HG03159 (cell line): ENCODE measurements around the gene GALNTL6.

Source experiments
- ATAC-seq: cut with Tn5 transposase; IDR thresholded peaks from one replicate; pipeline ENCODE4 v1.9.1; 2021; ENCODE audit warnings: mild to moderate bottlenecking, moderate library complexity; ENCODE audit not compliant: unreplicated experiment

GALNTL6 gene

DNA sequence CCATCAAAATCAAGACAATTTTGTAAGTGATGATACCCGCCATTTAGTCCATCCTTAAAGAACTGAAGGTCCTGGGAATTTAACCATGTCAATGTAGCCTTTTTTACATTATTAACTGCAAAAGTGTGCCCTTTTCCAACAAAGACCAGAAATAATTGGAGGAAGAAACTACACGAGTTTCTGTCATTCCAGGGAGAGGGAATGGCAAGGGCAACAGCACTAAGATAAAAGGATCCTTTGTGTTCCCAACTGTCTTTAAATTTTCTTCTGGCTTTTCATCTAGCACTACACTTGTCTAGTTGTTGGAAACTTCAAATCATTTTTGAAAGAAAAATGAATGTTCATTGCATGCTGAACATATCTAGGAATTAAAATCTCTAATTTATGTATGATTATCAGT lies 286.2 kb downstream of the GALNTL6 start:
- ATAC-seq = no peak

DNA sequence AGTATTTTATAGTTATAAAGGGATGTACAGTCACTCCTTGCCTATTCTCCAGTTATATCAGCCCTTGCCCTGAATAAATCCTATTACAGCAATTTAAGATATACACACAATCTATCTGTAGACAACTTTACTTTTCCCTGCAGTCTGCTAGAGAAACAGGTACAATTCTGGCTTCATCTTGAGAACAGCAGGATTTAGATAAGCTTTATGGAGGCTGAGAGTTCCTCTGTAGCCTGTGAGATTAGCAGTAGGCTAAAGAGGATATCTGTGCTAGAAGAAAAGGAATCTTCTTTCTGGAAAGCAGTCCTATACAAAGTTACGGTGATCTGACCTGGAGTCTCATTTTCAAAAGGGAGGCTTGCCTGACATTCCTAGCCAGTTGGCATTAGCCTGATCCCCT lies 290.3 kb downstream of the GALNTL6 start:
- ATAC-seq = no peak

DNA sequence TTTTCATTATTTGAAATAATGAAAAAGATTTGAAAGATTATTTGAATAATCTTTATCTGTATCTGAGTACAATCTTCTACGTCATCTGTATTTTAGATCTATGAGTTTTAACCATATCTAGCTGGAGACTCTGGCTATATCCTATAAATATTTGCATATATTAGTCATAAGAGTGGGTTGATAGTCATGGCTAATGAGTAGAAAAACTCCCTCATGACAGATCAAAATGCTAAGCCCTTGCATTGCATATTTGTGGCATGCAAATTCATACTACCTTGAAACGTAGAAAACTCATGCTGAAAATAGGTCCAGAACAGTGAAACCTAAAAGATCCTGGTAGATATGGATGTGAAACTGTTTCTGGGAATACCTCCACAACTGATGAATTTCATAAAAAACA lies 291.3 kb downstream of the GALNTL6 start:
- no peak for ATAC-seq

DNA sequence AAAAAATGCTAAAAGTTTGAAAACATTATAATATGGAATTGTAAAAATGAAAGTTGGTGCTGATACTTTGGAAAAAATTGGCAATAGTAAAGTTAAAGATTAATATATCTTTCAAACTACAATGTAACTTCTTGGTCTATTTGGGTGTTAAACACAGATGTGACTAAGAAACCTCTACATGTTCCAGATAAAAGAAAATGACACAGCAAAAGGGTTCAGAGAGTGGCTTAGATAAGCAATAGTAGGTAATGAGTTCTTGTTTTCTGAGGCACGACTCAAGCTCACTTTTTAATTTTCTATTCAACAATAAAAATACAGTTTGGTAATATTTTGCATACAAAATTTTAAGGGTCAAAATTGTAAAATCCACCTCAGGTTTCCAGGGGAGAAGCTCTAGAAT lies 292.7 kb downstream of the GALNTL6 start:
- no peak for ATAC-seq

DNA sequence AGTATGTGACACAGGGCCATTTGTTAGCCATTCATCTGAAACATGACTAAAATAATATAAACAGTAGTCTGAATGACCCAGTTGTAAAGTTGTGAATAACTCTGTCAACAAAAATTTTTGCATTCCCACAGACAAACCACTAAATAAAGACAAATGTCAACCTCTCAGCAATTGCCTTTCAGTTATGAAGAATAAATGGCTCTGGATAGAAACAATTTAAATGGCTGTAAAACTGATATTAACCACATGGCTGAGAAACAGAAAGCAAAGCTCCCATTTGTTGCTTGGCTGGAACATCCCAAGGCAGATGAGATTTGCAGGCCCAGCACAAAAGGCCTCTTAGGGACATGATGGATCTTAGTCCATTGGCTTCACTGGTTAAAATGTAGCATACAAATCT lies 296.3 kb downstream of the GALNTL6 start:
- no peak for ATAC-seq

DNA sequence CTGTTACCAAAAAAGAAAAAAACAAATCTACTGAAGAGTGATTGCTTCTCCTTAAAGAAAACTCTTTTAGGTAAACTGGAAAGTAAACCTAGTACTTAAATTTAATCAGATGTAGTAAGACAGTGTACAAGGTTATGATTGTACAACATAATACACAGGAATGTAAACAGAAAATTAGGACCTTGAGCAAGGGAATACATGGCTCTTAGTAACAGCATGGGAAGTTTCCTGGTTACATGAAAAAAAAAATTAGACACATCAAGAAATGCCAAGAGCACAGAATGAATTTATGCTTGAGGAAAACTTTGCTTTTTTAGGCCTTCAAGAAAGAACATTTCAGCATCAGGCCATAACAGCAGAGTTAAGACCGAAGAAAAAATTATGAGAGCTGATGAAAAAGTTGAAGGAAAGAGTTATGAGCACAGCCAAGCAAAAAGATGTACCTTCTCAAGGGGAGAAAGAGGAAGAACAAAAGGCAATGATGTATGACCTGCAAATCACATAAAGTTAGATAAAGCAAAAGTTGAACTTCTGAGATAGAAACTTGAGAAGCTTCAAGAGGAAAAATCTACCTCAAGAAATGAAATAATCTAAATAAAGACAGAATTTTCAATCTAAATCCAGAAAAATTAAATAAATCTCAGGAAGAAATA lies 311.6 kb downstream of the GALNTL6 start:
- no peak for ATAC-seq

DNA sequence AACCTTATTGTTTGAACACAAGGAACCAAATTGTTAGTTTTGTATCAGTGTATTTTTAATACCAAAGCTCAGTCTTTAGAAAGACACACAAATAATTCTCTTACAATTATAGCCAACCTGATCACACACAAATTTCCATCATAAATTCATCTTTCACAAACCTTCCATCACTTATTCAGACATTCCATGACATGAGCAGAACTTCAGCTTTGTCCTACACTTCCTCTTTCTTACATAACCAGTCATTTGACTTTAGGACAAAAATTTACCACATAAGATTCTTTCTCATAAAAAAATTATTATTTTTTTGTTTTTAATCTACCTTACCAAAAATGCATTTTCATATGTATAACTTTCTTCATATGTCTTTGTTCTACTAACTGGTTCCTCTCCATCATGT lies 312.2 kb downstream of the GALNTL6 start:
- ATAC-seq = no peak

DNA sequence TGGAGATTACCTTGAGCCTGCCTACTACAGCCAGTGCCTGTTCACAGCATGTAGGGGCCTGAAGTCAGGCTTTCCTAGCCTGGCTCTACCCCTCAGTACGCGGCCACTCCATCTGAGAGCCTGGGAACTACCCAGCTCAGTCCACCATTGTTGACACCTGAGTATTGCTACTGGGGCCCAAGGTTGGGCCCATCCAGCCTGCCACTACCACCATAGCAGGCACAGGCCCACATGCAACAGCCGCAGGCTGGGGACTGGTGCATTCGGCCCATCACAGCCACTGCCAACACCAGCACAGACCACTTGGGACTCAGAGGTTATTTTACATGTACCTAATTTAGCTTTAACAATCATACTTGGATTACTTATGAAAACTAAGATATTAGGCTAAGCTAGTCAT lies 314.0 kb downstream of the GALNTL6 start:
- ATAC-seq = no peak

DNA sequence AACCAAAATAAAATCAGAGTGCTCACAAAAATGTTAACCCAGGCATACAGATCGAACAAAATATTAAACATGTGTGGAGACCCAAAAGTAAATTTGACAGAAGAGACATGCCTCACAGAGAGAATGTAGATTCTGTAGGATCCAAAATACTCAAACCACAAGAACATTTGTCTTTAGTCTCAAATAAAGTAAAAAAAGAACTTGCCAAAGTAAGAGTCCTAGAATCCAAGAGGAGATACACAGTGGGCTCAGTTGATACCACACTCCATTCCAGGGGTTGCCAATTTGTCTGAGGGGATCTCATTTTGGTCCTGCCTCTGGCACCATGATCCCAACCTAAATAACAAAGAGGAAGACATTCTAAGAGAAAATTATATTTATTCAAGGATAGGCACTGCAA lies 316.4 kb downstream of the GALNTL6 start:
- no peak for ATAC-seq

DNA sequence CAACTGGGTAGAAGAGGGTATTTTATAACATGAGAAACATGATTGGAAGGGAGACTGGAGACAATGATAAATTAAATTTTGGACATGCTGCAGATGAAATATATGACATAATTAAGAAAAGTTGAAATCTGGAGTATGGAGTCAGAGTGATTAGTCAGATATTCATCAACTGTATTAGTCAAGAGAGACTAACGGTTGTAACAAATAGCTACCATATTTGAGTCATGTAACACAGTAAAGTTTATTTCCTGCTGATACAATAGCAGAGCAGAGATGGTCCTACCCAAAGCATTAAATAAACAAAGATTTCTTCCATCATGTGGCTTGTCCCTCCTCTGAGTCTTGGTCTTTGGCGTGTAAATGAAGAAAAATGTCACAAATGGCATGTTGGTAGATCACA lies 321.3 kb downstream of the GALNTL6 start:
- no peak for ATAC-seq

DNA sequence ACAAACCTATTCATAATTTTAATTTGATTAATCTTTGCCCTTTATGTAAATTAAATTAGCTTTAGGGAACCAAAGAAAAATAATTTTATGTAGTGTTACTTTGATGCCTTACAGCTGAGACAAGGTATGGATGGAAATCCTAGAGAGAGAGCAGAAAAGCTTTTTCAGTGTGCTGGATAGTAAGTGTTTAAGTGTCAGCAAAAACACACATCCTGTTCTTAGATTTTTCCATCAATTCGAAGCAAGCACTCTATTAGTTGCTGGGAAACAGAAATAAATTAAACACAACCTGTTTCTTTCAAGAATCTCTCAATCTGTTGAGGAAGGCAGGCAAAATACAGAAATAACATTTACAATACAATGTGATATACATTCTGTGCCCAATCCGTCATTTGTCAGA lies 327.8 kb downstream of the GALNTL6 start:
- ATAC-seq = no peak

DNA sequence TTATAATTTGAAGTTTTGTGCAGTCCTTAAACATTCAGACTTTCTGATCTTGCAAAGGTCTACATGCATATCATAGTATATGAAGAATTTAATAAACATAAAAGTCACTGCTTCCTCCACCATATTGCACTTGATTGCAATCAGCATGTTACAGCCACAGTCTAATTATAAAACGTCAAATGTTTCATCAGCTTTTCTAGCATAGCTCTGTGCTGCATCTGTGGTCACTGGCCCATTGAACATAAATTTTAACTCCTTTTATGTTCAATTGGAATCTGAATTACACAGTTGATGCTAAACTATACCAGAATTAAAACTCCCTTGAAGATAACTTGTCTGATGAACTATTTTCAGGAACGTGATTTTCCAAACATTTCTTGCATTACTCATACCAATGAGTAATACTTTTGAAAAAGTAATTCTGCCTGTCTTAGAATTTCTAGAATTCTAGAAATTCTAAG lies 329.1 kb downstream of the GALNTL6 start:
- no peak for ATAC-seq

DNA sequence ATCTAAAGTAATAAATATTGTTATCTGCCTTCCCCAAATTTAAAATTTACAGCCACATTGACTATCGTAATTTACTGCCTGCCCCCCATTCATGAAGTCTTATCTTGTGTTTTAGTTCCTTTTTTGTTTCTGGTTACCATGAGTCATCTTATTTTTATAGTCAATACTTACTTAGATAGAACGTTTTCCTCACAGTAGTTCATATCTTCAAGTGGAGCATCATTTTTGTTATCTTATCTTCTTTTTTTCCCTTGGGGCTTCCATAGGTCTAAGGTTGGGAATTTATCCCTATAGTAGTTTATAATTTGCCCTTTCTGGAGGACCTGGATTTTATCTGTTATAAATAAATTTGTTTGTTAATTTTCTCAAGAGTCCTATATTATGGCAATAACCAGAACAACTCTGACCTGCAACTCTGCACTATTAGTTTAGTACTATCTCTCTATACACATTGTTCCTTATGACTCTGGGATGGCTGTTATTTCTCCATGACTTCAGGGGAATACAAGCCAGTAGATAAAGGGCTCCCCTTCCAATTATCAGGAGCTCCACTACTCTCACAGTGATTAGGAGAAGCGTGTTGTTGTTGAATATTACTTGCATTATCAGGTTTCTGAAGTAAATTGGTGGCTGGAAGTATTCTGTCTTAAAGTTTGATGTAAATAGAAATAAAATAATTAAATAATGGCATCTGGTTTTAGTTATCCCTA lies 330.6 kb downstream of the GALNTL6 start:
- ATAC-seq = no peak

DNA sequence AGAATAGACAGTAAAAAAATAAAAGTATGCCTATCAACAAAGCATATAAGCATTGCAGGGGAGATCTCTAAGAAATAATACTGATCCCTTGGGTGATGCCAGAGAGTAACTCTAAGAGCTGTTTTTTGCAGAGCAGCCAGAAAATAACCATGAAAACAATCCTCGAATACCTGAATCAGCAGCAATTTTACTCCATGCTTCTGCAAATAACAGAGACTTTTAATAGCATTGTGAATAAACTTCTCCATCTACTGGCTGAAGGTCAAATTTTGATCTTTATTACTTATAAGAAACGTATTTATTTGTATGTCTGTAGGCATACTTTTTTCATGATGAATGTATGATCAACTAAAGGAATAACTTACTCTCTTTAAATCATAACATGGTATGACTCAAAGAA lies 334.5 kb downstream of the GALNTL6 start:
- ATAC-seq = no peak

DNA sequence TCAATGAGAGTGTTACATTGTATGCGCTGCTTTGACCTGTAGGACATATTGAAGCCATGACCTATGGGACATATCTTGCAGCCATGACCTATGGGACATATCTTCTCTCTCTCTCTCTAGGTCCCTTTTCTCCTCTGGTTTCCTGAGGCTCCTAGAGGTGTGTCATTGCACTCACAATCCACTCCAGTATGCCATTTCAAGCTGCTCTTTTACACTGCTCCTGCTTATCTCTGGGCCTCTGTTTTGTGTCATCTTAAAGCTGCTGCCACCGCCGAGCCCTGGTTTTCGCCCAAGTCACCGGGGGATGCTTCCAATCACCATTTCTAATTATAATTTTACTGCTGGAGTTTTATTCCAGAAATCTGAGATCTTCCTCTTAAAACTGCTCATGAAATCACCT lies 336.1 kb downstream of the GALNTL6 start:
- ATAC-seq = no peak

DNA sequence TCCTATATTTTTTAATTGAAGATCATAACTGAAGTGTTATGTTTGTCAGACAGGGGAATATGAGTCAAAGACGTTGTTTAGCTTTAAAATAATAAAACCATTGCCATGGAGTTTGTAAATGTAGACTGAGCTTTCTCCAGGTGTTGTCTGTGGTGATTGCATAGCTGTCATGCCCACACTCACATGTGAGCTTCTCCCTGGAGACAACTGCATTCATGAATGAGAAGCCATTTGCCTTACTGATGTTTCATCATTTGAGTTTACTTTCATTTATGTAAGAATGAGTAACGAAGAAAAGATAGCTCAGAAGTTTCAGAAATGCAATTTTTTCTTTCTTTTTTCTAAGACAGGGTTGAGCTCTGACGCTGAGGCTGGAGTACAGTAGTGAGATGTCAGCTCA lies 339.1 kb downstream of the GALNTL6 start:
- no peak for ATAC-seq

DNA sequence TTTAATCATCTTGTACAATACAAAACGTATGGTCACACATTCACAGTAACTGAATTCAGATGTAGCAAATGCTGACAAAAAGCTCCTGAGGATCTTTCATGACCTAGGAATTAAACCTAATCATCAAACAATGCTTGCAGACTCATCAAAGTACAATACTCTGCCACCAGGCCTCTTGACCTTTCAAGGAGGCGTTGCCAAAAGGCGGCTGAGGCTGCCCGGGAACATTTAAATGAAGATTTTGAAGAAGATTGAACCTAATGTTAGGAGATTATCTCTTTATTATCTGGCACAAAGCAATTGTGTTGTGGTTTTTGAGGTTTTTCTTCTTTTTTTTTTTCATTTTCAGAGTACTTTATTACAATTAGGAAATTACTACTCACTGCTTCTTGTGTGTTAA lies 340.5 kb downstream of the GALNTL6 start:
- no peak for ATAC-seq

DNA sequence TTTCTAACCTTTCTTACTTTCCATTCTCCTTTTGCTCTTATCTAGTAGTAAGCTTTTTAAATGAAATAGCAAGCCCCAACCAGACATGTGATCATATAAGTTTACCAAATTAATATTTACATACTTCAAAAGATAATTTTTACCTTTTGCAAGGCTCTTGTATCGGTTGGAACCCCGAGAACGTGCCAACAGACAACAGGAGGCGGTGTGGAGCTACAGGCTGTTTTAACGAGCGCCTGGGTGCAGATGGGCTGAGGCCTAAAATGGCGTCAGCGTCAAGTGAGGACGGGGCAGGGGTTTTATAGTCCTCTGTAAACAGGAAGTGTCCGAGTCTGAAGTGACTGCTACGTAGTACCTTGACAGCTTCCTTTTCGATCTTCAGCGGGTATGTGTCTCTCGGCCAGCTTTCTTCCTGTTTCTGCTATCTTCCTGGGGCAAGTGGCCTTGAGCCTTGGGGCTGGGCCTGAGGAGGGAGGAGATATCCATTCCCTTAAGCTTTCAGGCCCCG lies 342.7 kb downstream of the GALNTL6 start:
- no peak for ATAC-seq

DNA sequence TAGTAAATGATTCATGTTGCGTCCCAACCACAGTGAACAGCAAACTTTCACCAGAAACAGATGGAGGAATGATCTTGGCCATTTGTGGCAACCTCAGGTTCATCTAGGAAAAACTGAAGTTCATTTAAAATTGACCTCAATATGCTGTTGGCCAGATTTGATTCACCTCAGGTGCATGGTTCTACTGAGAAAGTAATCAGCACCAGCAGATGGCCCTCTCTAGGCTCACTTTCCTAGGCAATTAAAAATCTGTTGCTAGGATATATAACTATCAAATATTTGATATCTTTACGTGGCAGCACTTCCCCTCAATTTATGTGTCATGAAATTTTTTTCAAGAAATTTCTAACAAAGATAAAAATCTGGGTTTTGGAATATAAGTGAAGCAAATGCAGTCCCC lies 344.7 kb downstream of the GALNTL6 start:
- no peak for ATAC-seq

DNA sequence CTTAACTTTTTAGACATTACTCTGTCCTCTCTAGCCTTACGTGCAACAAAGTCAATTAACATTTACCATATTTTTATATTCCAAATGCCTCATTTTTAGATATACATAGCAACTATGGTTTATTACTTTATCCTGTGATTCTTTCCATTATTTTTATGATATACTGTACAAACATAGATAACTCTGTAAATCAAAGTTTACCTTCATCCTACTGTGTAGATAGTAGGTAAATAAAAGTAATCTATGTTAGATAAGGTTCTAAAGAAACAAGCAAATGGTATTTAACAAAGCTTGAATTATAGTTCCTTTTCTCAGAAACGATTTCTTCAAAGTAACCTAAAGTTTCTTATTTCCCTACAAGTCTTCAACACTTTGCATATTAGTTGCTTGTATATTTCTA lies 350.0 kb downstream of the GALNTL6 start:
- ATAC-seq = no peak

DNA sequence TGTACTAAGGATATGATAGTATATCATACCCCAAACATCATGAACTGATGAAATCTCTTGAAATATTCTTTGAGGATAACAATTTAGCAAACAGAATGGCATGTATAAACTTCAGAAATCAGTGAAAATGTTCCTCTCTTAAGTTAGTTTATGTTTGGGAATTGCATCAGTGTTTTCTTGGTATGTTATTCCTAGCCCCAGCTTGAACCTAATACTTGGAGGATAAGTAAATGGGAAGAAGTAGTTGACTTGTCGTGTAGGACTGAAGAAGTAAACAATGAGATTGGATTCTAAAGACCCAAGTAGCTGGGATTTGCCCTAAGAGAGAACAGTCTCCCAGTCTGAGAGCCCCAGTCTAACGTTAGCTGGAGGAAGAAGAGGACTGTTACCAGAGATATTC lies 355.7 kb downstream of the GALNTL6 start:
- ATAC-seq = no peak

DNA sequence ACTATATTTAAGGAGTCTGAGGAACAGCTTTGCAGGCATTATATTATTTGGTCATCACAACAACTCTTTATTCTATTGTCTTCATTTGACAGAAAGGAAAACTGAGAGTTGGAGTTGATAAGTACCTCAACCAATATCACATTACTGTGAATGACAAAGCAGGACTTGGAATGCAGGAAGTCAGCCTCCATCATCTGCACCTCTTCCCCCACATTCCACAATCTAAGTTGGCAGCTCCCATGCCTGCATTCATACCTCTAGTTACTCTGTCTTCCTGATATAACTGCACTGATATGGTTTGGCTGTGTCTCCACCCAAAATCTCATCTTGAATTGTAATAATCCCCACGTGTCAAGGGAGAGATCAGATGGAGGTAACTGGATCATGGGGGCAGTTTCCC lies 356.7 kb downstream of the GALNTL6 start:
- ATAC-seq = no peak

DNA sequence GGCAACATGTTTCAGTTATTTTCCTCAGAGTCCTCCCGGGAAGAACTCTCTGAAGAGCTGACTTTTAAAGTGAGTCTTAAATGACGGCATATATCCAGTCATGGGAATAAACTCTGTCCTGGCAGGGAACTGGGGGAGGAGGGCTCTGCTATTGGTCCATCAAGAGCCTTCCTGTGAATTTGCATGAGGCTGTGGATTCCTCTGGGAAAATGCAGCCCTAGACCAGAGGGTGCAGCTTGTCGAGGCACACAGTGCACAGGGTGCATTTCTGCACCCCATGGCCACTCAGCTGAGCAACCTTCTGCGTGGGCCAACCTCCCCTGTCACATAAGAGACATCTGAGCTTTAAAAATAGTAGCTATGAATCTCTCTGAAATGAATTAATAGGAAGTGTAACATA lies 360.0 kb downstream of the GALNTL6 start:
- ATAC-seq = no peak
